Mucosa of rectum (tissue), 2 donors: ENCODE results near the gene LUZP1.

ENCODE experiments used
- H3K27ac ChIP-seq, 2 donors: one replicate each; pipeline ENCODE4 v1.7.0; 2013; ENCODE audit warnings: inconsistent platforms in 2 of 2, low read depth in 2 of 2, low read length in 2 of 2
- H3K27me3 ChIP-seq, 2 donors: one replicate each; pipeline ENCODE4 v1.7.0; 2013; ENCODE audit warnings: low read length in 2 of 2; ENCODE audit not compliant: control insufficient read depth in 2 of 2, insufficient read depth in 2 of 2
- H3K36me3 ChIP-seq, 2 donors: one replicate each; pipeline ENCODE4 v1.7.0; 2013; ENCODE audit warnings: low read length in 2 of 2; ENCODE audit not compliant: control insufficient read depth in 2 of 2, insufficient read depth in 2 of 2
- H3K4me1 ChIP-seq, 2 donors: one replicate each; pipeline ENCODE4 v1.7.0; 2013; ENCODE audit warnings: low read length in 2 of 2, mild to moderate bottlenecking in 1 of 2; ENCODE audit not compliant: control insufficient read depth in 2 of 2, insufficient read depth in 2 of 2
- H3K4me3 ChIP-seq, 2 donors: one replicate each; pipeline ENCODE4 v1.7.0; 2013; ENCODE audit warnings: low read length in 2 of 2
- H3K9ac ChIP-seq, 2 donors: one replicate each; pipeline ENCODE4 v1.7.0; 2013; ENCODE audit warnings: low read length in 2 of 2, low read depth in 1 of 2, mild to moderate bottlenecking in 1 of 2
- H3K9me3 ChIP-seq, 2 donors: one replicate each; pipeline ENCODE4 v1.7.0; 2013; ENCODE audit warnings: low read length in 2 of 2; ENCODE audit not compliant: control insufficient read depth in 2 of 2
- donor health status: healthy.
- donor health status: Normal muscosa, but diverticular disease.

The LUZP1 gene

DNA sequence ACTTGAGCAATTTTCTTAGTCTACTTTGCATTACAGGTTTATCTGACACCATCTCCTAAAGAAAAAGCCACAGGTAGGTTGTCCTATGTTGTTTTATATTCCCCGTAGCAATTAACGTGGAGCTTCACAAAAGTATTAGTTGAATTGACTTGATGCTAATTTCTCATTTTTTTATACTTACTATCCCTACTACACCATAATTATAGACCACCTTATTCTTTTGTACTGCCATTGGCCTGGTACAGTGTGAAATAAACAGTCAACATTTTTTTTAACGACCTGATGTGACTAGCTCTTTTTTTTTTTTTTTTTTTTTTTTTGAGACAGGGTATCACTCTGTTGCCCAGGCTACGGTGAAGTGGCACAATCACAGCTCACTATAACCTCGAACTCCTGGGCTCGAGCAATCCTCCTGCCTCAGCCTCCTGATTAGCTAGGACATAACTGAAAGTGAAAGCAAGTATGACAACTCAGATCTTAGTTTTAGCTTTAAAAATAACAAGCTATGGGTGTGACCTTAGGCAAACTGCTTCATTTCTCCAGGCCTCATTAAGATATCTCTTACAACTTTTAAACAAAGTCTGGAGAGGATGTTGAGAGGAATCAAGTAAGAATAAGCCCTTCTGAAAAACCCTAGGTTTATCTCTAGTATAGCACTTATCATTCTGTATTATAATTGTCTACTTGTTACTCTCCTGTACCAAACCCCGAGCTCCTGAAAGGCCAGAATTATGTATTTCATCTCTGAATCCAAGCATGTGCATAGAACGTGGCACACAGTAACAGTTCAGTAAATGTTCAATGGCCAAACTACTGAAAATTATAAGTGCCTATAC lies 49.5 kb downstream of the LUZP1 start:
- Histone ChIP-seq H3K27ac (peak overlapping the region; percentile 19 to 73), H3K4me3 (peak overlapping the region in 1 of 2 donors; percentile 32), H3K4me1 (peaks cover 20 to 34% of the 10 kb centered on the region in 2 donors), H3K9ac (no peak overlapping the region), H3K9me3 (no peaks in the 10 kb centered on the region), H3K36me3 (no peaks in the 10 kb centered on the region), H3K27me3 (no peaks in the 10 kb centered on the region)

- peaks cover 20 to 30% of the 10 kb centered on the region in 2 donors for H3K4me1 ChIP-seq
- no peaks in the 10 kb centered on the region for H3K9me3 ChIP-seq
- H3K9ac ChIP-seq, result no peak overlapping the region
- H3K36me3 ChIP-seq, result no peaks in the 10 kb centered on the region
- no peak overlapping the region for H3K4me3 ChIP-seq
- H3K27me3 ChIP-seq, result no peaks in the 10 kb centered on the region
- no peak overlapping the region for H3K27ac ChIP-seq
Measured at GRCh38 chr1:23118407-23118806, 50.2 kb downstream of the LUZP1 start.

DNA sequence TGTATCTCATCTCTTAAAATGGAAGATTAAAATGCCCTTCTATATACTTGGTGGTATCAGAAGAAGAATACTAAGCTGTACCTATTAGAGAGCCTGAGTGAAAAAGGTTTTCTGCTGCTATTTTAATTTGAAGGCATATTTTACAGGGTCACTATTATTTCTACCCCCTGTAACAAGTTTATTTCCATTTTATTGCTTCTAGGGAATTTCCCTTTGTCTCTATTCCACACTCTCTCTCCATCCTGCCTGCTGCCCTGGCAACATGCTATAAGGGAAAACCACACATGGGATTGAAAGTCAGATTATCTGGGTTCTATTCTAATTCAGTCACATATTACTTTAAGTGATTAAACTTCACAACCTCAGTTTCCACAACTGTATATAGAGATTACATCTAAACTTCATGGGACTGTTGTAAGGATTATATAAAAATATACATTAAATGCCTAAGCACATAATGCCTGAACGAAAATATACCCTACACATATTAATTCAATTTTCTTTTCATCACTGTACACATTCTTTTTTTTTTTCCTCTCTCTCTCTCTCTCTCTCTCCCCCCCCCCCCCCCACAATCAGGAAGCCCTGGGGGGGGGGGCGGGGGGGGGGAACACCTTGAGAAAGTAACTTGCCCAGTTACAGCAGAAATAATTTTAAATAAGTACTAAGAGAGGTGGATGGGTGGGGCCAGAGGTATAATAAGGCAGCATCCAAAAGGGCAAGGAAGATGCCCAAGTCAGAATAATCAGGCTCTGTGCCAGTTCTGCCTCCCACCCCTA lies 51.5 kb downstream of the LUZP1 start:
- no peak overlapping the region for H3K4me3 ChIP-seq
- peaks cover 14 to 22% of the 10 kb centered on the region in 2 donors for H3K4me1 ChIP-seq
- H3K27me3 ChIP-seq, result no peaks in the 10 kb centered on the region
- no peak overlapping the region for H3K27ac ChIP-seq
- no peak overlapping the region for H3K9ac ChIP-seq
- H3K9me3 ChIP-seq, result no peaks in the 10 kb centered on the region
- H3K36me3 ChIP-seq, result no peaks in the 10 kb centered on the region

- peaks cover 14 to 23% of the 10 kb centered on the region in 2 donors for H3K4me1 ChIP-seq
- no peaks in the 10 kb centered on the region for H3K9me3 ChIP-seq
- no peak overlapping the region for H3K27ac ChIP-seq
- no peak overlapping the region for H3K4me3 ChIP-seq
- H3K36me3 ChIP-seq, result no peaks in the 10 kb centered on the region
- no peaks in the 10 kb centered on the region for H3K27me3 ChIP-seq
- H3K9ac ChIP-seq, result no peak overlapping the region
Measured at GRCh38 chr1:23116216-23116836, 52.3 kb downstream of the LUZP1 start.

DNA sequence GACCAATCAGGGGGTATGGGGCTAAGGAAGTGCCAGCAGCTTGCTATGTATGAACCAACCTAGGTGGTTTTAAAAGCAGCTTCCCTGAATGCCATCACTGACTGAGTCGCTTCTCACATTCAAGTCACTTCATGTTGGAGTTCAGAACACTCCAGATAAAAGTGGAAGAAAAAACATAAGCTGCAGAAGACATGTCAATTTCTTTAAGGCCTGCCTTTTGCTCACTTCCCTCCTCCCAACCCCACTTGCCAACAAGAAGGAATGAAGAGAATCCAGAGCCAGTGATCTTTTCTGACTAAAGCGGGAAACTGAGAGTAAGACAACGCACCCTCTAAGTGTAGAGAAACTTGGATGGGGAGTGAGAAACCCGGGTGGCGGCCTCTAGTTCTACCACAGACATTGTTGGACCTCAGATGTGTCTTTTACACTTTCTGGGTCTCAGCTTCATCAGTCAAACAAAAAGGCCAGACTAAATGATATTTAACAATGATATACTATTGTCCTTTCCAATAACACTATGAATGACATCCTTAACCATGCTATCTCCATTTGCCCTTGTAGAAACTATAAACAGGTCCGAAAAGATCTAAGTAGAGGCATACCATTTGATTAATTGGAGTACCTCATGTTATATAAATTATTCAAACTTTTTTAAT lies 54.1 kb downstream of the LUZP1 start:
- peaks cover 10 to 16% of the 10 kb centered on the region in 2 donors for H3K4me1 ChIP-seq
- no peaks in the 10 kb centered on the region for H3K27me3 ChIP-seq
- H3K4me3 ChIP-seq, result no peak overlapping the region
- peak overlapping the region in 1 of 2 donors; percentile 32 for H3K27ac ChIP-seq
- H3K36me3 ChIP-seq, result no peaks in the 10 kb centered on the region
- H3K9ac ChIP-seq, result no peak overlapping the region
- H3K9me3 ChIP-seq, result no peaks in the 10 kb centered on the region

DNA sequence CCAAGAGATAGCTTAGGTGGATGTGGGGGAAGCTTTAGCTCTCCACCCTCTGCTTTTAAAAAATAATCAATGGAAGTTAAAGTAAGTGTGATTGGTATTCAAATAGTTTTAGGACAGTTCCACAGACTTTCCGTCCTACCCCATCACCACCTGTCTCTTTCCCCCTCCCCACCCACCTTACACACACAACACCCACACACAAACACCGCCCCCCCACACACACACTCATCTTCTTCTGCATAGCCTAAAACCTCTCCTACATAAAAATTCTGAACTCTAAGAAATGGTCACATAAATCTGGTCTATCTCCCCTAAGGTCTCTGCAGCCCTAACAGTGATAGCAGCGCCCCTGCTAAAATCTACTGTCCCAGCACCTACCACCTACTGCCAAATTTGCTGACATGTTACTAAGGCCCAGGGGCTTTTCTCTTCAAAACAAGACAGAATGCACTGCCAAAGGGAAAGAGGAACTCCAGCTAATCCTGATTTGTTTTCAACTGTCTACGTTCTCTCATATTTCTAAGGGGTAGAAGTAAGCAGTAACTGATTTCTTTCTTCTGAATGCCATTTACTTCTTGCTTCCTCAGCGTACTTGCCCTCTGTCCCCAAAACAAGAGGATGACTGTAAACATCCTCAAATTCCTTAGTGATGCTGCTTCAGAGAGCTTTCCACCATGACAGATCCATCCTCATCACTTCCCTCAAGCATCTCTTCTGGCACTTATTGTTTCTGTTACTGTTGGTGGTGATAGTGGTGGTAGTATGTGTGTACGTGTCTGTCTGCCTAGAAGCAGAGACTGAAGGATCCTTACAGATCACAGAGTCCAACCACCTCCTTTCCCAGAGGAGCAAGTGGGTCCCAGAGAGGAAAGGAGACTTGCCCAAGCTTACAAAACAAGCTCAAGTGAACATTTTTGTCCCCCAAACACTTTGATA lies 56.8 kb downstream of the LUZP1 start:
- H3K9me3 ChIP-seq, result no peaks in the 10 kb centered on the region

GRCh38 chr1:23110391-23110790 lies 58.3 kb downstream of the LUZP1 start:
- H3K4me3 ChIP-seq, result no peak overlapping the region
- no peak overlapping the region for H3K27ac ChIP-seq
- no peaks in the 10 kb centered on the region for H3K9me3 ChIP-seq
- no peak overlapping the region for H3K9ac ChIP-seq
- no peaks in the 10 kb centered on the region for H3K27me3 ChIP-seq
- peaks cover 7% of the 10 kb centered on the region in 2 donors for H3K4me1 ChIP-seq
- peaks cover 9 to 14% of the 10 kb centered on the region in 2 donors for H3K36me3 ChIP-seq

More for the DNA sequence above, 56.8 kb downstream of the LUZP1 start:
- Histone ChIP-seq H3K4me1 (peaks cover 7% of the 10 kb centered on the region in 2 donors), H3K9ac (no peak overlapping the region), H3K27ac (no peak overlapping the region), H3K27me3 (no peaks in the 10 kb centered on the region), H3K4me3 (no peak overlapping the region), H3K36me3 (peaks cover 6 to 10% of the 10 kb centered on the region in 2 donors)

DNA sequence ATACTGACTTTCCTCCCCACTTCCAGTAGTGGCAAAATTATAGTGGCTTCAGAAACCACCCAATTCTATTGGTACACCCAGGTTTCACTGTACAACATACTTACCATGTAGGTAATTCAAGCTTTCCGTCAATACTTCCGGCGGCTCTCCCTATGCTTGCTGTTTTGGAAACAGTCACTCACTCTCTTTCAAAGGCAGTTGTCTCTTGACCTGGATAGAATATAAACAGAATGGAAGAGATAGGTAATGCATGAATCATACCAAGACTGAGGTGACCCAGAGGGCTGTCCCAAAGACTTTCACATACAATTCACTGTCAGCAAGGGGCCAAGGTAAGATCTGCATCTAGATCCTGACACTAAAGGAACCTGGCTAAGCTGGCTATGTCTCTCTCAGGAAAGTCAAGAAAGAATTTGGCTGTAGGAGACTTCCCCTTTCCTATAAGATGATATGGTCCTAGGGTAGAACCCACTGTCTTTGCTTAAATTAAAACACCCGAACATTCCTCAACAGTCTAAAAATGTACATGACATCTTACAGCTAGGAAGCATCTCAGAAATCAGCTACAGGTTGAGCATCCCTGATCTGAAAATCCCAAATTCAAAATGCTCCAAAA lies 59.6 kb downstream of the LUZP1 start:
- Histone ChIP-seq H3K36me3 (peaks cover 9 to 14% of the 10 kb centered on the region in 2 donors), H3K9ac (no peak overlapping the region), H3K27me3 (no peaks in the 10 kb centered on the region), H3K27ac (no peak overlapping the region), H3K9me3 (no peaks in the 10 kb centered on the region), H3K4me3 (no peak overlapping the region), H3K4me1 (peaks cover under 1 to 5% of the 10 kb centered on the region in 2 donors)
